H1 (cell line): ENCODE results near the gene ARL3. TPM values are rescaled to one million over a fixed set of nuclear protein-coding genes. Genes with fewer than 3 reads are reported as not detected.

Source experiments
- CTCF ChIA-PET: fragments of 300-600 bp; sonication (Branson Sonifier 250); formaldehyde crosslinking; loops from one replicate; lab custom pipeline; 2021; ENCODE audit not compliant: partially characterized antibody; lab: Charles Lee
- POLR2A ChIA-PET: fragments of 300-600 bp; sonication (Branson Sonifier 250); formaldehyde crosslinking; loops from one replicate; lab custom pipeline; 2021; ENCODE audit warnings: inconsistent platforms; ENCODE audit not compliant: partially characterized antibody; lab: Charles Lee
- DNase-seq, 2 experiments: peaks; one replicate each; pipeline versions ENCODE4 v3.0.0 to v3.0.0-alpha.2; 2010 to 2022; ENCODE audit warnings: low spot score in 2 of 2, low read depth in 1 of 2, mixed read lengths in 1 of 2
- FAIRE-seq: peaks from 2 replicates; lab custom pipeline; 2011; peaks lifted over from hg19 to GRCh38; lab: Jason Lieb, UNC
- H2AFZ ChIP-seq: 2 replicates; pipeline ENCODE4 v1.8.1; 2012; ENCODE audit warnings: low read length, inconsistent platforms
- H2AK5ac ChIP-seq: 2 replicates; pipeline ENCODE4 v1.6.1; 2013; ENCODE audit warnings: low read depth, low read length
- H2BK120ac ChIP-seq: replicated peaks from 2 replicates; pipeline ENCODE3; 2013; ENCODE audit warnings: low read depth, low read length, inconsistent platforms
- H2BK12ac ChIP-seq: 2 replicates; pipeline ENCODE4 v1.6.1; 2013; ENCODE audit warnings: low read depth, low read length
- H2BK15ac ChIP-seq: 2 replicates; pipeline ENCODE4 v1.6.1; 2013; ENCODE audit warnings: low read length
- H2BK20ac ChIP-seq: 2 replicates; pipeline ENCODE4 v1.6.1; 2013; ENCODE audit warnings: low read length
- H2BK5ac ChIP-seq: 2 replicates; pipeline ENCODE4 v1.6.1; 2013; ENCODE audit warnings: low read depth, low read length
- H3K14ac ChIP-seq: 2 replicates; pipeline ENCODE4 v1.6.1; 2013; ENCODE audit warnings: inconsistent platforms; ENCODE audit not compliant: insufficient read length
- H3K18ac ChIP-seq: 2 replicates; pipeline ENCODE4 v1.6.1; 2013; ENCODE audit warnings: low read length; ENCODE audit errors: extremely low read depth
- H3K23ac ChIP-seq: 2 replicates; pipeline ENCODE4 v1.6.1; 2013; ENCODE audit warnings: inconsistent platforms; ENCODE audit not compliant: insufficient read length
- H3K23me2 ChIP-seq: 2 replicates; pipeline ENCODE4 v1.6.1; 2013; ENCODE audit warnings: low read depth, low read length
- H3K27ac ChIP-seq: 2 replicates; pipeline ENCODE4 v1.6.1; 2011; ENCODE audit warnings: low read depth, low read length, inconsistent platforms
- H3K27me3 ChIP-seq, 4 experiments: replicated peaks in 1 of 4; 1 replicate in 1 of 4; 2 replicates in 3 of 4; pipeline versions ENCODE4 v1.6.1 to v1.8.1; 2011 to 2013; ENCODE audit warnings: low read length in 3 of 4, mild to moderate bottlenecking in 3 of 4, inconsistent platforms in 2 of 4, mixed read lengths in 2 of 4, moderate library complexity in 1 of 4; ENCODE audit not compliant: control insufficient read depth in 3 of 4, insufficient read depth in 3 of 4; ENCODE audit errors: extremely low read depth in 1 of 4
- H3K36me3 ChIP-seq, 4 experiments: 2 replicates each; pipeline versions ENCODE4 v1.6.1 to v1.8.1; 2011 to 2013; ENCODE audit warnings: mild to moderate bottlenecking in 4 of 4, low read length in 3 of 4, moderate library complexity in 2 of 4, control low read depth in 1 of 4, inconsistent platforms in 1 of 4; ENCODE audit not compliant: insufficient read depth in 4 of 4, control insufficient read depth in 2 of 4
- H3K4ac ChIP-seq: replicated peaks from 2 replicates; pipeline ENCODE3; 2013; ENCODE audit warnings: low read length, low read depth, mixed read lengths, inconsistent platforms; ENCODE audit not compliant: insufficient read length
- H3K4me1 ChIP-seq, 4 experiments: replicated peaks in 1 of 4; 1 replicate in 1 of 4; 2 replicates in 3 of 4; pipeline versions ENCODE4 v1.6.1 to v1.8.1; 2011 to 2013; ENCODE audit warnings: low read length in 3 of 4, inconsistent platforms in 2 of 4, mixed read lengths in 1 of 4; ENCODE audit not compliant: insufficient read depth in 4 of 4, control insufficient read depth in 3 of 4
- H3K4me2 ChIP-seq, 2 experiments: 2 replicates each; pipeline versions ENCODE4 v1.6.1 to v1.8.1; 2011 to 2013; ENCODE audit warnings: low read depth in 2 of 2, low read length in 2 of 2, control low read depth in 1 of 2, inconsistent platforms in 1 of 2, mild to moderate bottlenecking in 1 of 2; ENCODE audit not compliant: insufficient read depth in 1 of 2
- H3K4me3 ChIP-seq, 4 experiments: fragments of 200-600, 300-600 bp in 1 of 4; sonication (generic), shearing (Covaris generic), sonication (Bioruptor Twin) in 1 of 4; 2 replicates each; pipeline versions ENCODE4 v1.5.1 to v1.8.1; 2011 to 2016; ENCODE audit warnings: low read length in 4 of 4, low read depth in 3 of 4, control low read depth in 2 of 4, inconsistent platforms in 2 of 4, mild to moderate bottlenecking in 2 of 4, mixed read lengths in 1 of 4, moderate library complexity in 1 of 4; ENCODE audit not compliant: insufficient read depth in 2 of 4; ENCODE audit errors: extremely low read depth in 1 of 4
- H3K56ac ChIP-seq: replicated peaks from 2 replicates; pipeline ENCODE3; 2013; ENCODE audit warnings: low read depth, mild to moderate bottlenecking, mixed read lengths, low read length, inconsistent platforms; ENCODE audit not compliant: insufficient read length
- H3K79me1 ChIP-seq: 2 replicates; pipeline ENCODE4 v1.6.1; 2013; ENCODE audit warnings: low read depth, low read length, control low read depth
- H3K79me2 ChIP-seq, 2 experiments: 2 replicates each; pipeline versions ENCODE4 v1.6.1 to v1.8.1; 2012 to 2013; ENCODE audit warnings: low read length in 2 of 2, mild to moderate bottlenecking in 2 of 2, inconsistent platforms in 1 of 2; ENCODE audit not compliant: insufficient read depth in 2 of 2, control insufficient read depth in 1 of 2
- H3K9ac ChIP-seq, 4 experiments: replicated peaks in 1 of 4; 1 replicate in 1 of 4; 2 replicates in 3 of 4; pipeline versions ENCODE4 v1.6.1 to v1.8.1; 2011 to 2013; ENCODE audit warnings: low read depth in 3 of 4, low read length in 3 of 4, control low read depth in 2 of 4, mild to moderate bottlenecking in 2 of 4, moderate library complexity in 2 of 4, inconsistent platforms in 1 of 4; ENCODE audit errors: extremely low read depth in 1 of 4
- H3K9me3 ChIP-seq, 2 experiments: 2 replicates each; pipeline versions ENCODE4 v1.6.1 to v1.8.1; 2012 to 2013; ENCODE audit warnings: mild to moderate bottlenecking in 2 of 2, moderate library complexity in 2 of 2, control low read depth in 1 of 2, inconsistent platforms in 1 of 2, low read depth in 1 of 2, low read length in 1 of 2, mixed read lengths in 1 of 2; ENCODE audit not compliant: insufficient read depth in 2 of 2
- H4K20me1 ChIP-seq, 2 experiments: replicated peaks in 1 of 2; 2 replicates each; pipeline versions ENCODE3 to v1.8.1; 2011 to 2013; ENCODE audit warnings: inconsistent platforms in 2 of 2, low read length in 2 of 2, mild to moderate bottlenecking in 1 of 2; ENCODE audit not compliant: insufficient read depth in 2 of 2, control insufficient read depth in 1 of 2
- H4K5ac ChIP-seq: 2 replicates; pipeline ENCODE4 v1.6.1; 2013; ENCODE audit warnings: low read length, low read depth, mixed read lengths, inconsistent platforms; ENCODE audit not compliant: insufficient read length
- H4K8ac ChIP-seq: 2 replicates; pipeline ENCODE4 v1.8.0; 2013; ENCODE audit warnings: mild to moderate bottlenecking, moderate library complexity, low read length, inconsistent platforms; ENCODE audit not compliant: insufficient read depth; ENCODE audit errors: extremely low read depth
- H4K91ac ChIP-seq: replicated peaks from 2 replicates; pipeline ENCODE3; 2013; ENCODE audit warnings: low read length, mixed read lengths, inconsistent platforms; ENCODE audit not compliant: insufficient read length
- BACH1 ChIP-seq: IDR thresholded peaks from 2 replicates; pipeline ENCODE4 v1.6.1; 2012; ENCODE audit warnings: low read length, improper control_type of control experiment
- CBX5 ChIP-seq: fragments of 300-800, 300-1000 bp; sonication (generic); IDR thresholded peaks from 2 replicates; pipeline ENCODE4 v1.7.1; 2016; ENCODE audit warnings: antibody characterized with exemption, low read length, low read depth
- CHD1 ChIP-seq: IDR thresholded peaks from 2 replicates; pipeline ENCODE4 v1.6.1; 2012; ENCODE audit warnings: low read depth, low read length, improper control_type of control experiment
- GABPA ChIP-seq: IDR thresholded peaks from 2 replicates; pipeline ENCODE4 v1.6.1; 2011; ENCODE audit warnings: mild to moderate bottlenecking, low read length, moderate library complexity, borderline replicate concordance; ENCODE audit not compliant: insufficient read depth
- RNF2 ChIP-seq: fragments of 200-900, 300-1000 bp; sonication (generic); IDR thresholded peaks from 2 replicates; pipeline ENCODE4 v1.7.1; 2016; ENCODE audit warnings: borderline replicate concordance, low read depth, mild to moderate bottlenecking, antibody characterized with exemption, low read length; ENCODE audit not compliant: poor library complexity, severe bottlenecking; ENCODE audit errors: missing control alignments
- RXRA ChIP-seq: IDR thresholded peaks from 2 replicates; pipeline ENCODE4 v1.6.1; 2011; ENCODE audit warnings: low read depth, mild to moderate bottlenecking, low read length, moderate library complexity; ENCODE audit not compliant: insufficient read depth
- WGBS, 2 experiments: shearing (Covaris generic) in 1 of 2; methylation state at CpG; one replicate each; pipeline versions ENCODE4 v1.1.6 to v1.1.7; 2013 to 2015; ENCODE audit warnings: low lambda C conversion rate in 2 of 2, mixed read lengths in 2 of 2, inconsistent platforms in 1 of 2, low coverage in 1 of 2, missing lambda C conversion rate in 1 of 2; ENCODE audit not compliant: insufficient replicate concordance in 2 of 2, insufficient coverage in 1 of 2, insufficient read length in 1 of 2; ENCODE audit errors: extremely low coverage in 1 of 2, missing lambda C conversion rate in 1 of 2; 5-methylcytosine and 5-hydroxymethylcytosine counted together
- polyA plus RNA-seq, 7 experiments: library from polyadenylated mRNA; depleted of rRNA in 3 of 7; stranded (reverse) in 5 of 7; unstranded in 2 of 7; fragments of >200 nt in 5 of 7; fragments of 200-250 nt in 2 of 7; gene quantifications; 1 replicate in 5 of 7; 2 replicates in 1 of 7; 4 replicates in 1 of 7; pipeline versions ENCODE4 v1.2.1 to v1.2.3, GENCODE V29; 2011 to 2013; ENCODE audit warnings: missing spikeins in 2 of 7, mixed read lengths in 2 of 7
- total RNA-seq: library from RNA; stranded (reverse); fragmentation: NEBNext Ultra II Directional; extraction: Animal tissue kit (Norgen Biotek cat#: 25700); gene quantifications from 2 replicates; pipeline ENCODE4 v1.2.1, GENCODE V29; 2021
- TF ChIP-seq, protein P1 (sequence below): IDR thresholded peaks from 2 replicates; pipeline ENCODE4 v1.6.1; 2011; ENCODE audit warnings: low read length, improper control_type of control experiment

Gene ARL3
- total and polyA plus RNA-seq, 2 of the 8 experiments (the other 6 are each of a cell fraction or from before 2014, with no cell fraction given), result 8.8 to 16.2 TPM

GRCh38 chr10:102648269-102648888 lies 65.8 kb downstream of the ARL3 start:
- ChIA-PET CTCF (interaction anchor here (1.2 to 4.6 kb wide), 3 partner anchors 10 to 33 kb away, joined by 3 to 33 read pairs (median 4); no protein-coding TSS in a partner anchor), POLR2A (interaction anchor here (5.1 kb wide), 1 partner anchor 12 kb away, joined by 39 read pairs; no protein-coding TSS in a partner anchor)
- WGBS, 2 experiments, result 91% methylated on average over 12 of the region's 12 CpGs; no CpG with 5 or more reads in 1 of the 2 experiments
- H3K4me3 ChIP-seq, result no peak overlapping the region
- peaks cover 0 to 81% of the 10 kb centered on the region in 2 experiments; a peak in 2 of 4 replicates for H3K79me2 ChIP-seq
- no peaks in the 10 kb centered on the region for H3K9me3 ChIP-seq
- no peak for FAIRE-seq
- H2BK20ac ChIP-seq, result no peak overlapping the region
- H3K18ac ChIP-seq, result no peak overlapping the region; the same call in none of the 2 replicates
- TF ChIP-seq RXRA, result no peak
- no peak for TF ChIP-seq BACH1
- TF ChIP-seq, protein P1, sequence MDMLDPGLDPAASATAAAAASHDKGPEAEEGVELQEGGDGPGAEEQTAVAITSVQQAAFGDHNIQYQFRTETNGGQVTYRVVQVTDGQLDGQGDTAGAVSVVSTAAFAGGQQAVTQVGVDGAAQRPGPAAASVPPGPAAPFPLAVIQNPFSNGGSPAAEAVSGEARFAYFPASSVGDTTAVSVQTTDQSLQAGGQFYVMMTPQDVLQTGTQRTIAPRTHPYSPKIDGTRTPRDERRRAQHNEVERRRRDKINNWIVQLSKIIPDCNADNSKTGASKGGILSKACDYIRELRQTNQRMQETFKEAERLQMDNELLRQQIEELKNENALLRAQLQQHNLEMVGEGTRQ, result no peak
- TF ChIP-seq GABPA, result no peak
- TF ChIP-seq CBX5, result no peak
- no peak for TF ChIP-seq RNF2
- no peak for TF ChIP-seq CHD1
- no peak overlapping the region for H3K56ac ChIP-seq
- 0 out of 2 replicates have a peak overlapping the region, but pooled peaks have one; percentile 60 for H3K27ac ChIP-seq
- H2AK5ac ChIP-seq, result peak overlapping the region; percentile 25; the same call in 1 of the 2 replicates
- no peak overlapping the region for H3K14ac ChIP-seq
- no peak overlapping the region for H2AFZ ChIP-seq
- H3K79me1 ChIP-seq, result peaks cover 35% of the 10 kb centered on the region
- peak overlapping the region; percentile 73 for H2BK5ac ChIP-seq
- H3K36me3 ChIP-seq, result no peaks in the 10 kb centered on the region; a peak in 2 of 8 replicates
- H2BK12ac ChIP-seq, result peak overlapping the region; percentile 94; the same call in 1 of the 2 replicates
- no peak overlapping the region for H4K8ac ChIP-seq
- H4K20me1 ChIP-seq, result peaks cover 20 to 30% of the 10 kb centered on the region in 2 experiments
- H3K4me1 ChIP-seq, result peaks cover 6 to 57% (median 46%) of the 10 kb centered on the region in 4 experiments
- no peaks in the 10 kb centered on the region for H3K27me3 ChIP-seq
- no peak overlapping the region for H4K91ac ChIP-seq
- H4K5ac ChIP-seq, result no peak overlapping the region
- H3K9ac ChIP-seq, result no peak overlapping the region
- H3K4me2 ChIP-seq, result peak overlapping the region; percentile 51 to 60
- H2BK15ac ChIP-seq, result peak overlapping the region; percentile 72; the same call in 1 of the 2 replicates
- no peak overlapping the region for H3K23ac ChIP-seq
- H3K23me2 ChIP-seq, result peaks cover 23% of the 10 kb centered on the region; the same call in 1 of the 2 replicates
- H2BK120ac ChIP-seq, result no peak overlapping the region
- H3K4ac ChIP-seq, result no peak overlapping the region
- DNase-seq, result no peak
